Measurements from ENCODE around the gene ATP9A. TPM values are rescaled to one million over a fixed set of nuclear protein-coding genes. Genes with fewer than 3 reads are reported as not detected.

ATP9A gene
- total RNA-seq, 1 experiment from 2014 or later, result 16.8 TPM

GRCh38 chr20:51800872-51801121 is 32.6 kb upstream of the ATP9A start (continued):
- no peak for TF ChIP-seq REST (IDR thresholded peaks at IDR 0.05; ENCODE audit: low read depth)
- no peak for TF ChIP-seq CEBPB (IDR thresholded peaks at IDR 0.05; ENCODE audit: low read depth)
- no peak for TF ChIP-seq SRF (IDR thresholded peaks at IDR 0.05; ENCODE audit: low read depth)
- no peak for TF ChIP-seq SIN3A (IDR thresholded peaks at IDR 0.05; ENCODE audit: low read depth)
- no peak for TF ChIP-seq EZH2 (IDR thresholded peaks at IDR 0.05)
- TF ChIP-seq CTCF (IDR thresholded peaks at IDR 0.05 in 2 of 3, conservative IDR thresholded peaks at IDR 0.05 in 1 of 3; ENCODE audit: borderline replicate concordance in 1 of 3, insufficient read depth in 1 of 3, low read depth in 2 of 3, low read length in 2 of 3), result no peak
- no peak for TF ChIP-seq YY1 (IDR thresholded peaks at IDR 0.05; ENCODE audit: extremely low read depth, insufficient replicate concordance, low read depth, low read length)

- RAD21 ChIA-PET (ENCODE audit: low non-redundant PET in 1 of 2, low total read pairs in 2 of 2, uncharacterized antibody in 2 of 2, unreplicated experiment in 2 of 2), result no interaction called here
- intact Hi-C loops (cut with micrococcal nuclease), result loop anchor here (2.0 to 5.0 kb wide), 2 partner anchors 261 to 282 kb away; no protein-coding TSS in a partner anchor
- TF ChIP-seq EZH2 (IDR thresholded peaks at IDR 0.05), result no peak
- TF ChIP-seq SIN3A (IDR thresholded peaks at IDR 0.05; ENCODE audit: low read depth), result no peak
- no peak for TF ChIP-seq MAX (IDR thresholded peaks at IDR 0.05)
- no peak for TF ChIP-seq EZH2phosphoT487 (IDR thresholded peaks at IDR 0.05; ENCODE audit: borderline replicate concordance)
- TF ChIP-seq ELF1 (IDR thresholded peaks at IDR 0.05; ENCODE audit: borderline replicate concordance, low read depth), result no peak
- TF ChIP-seq YY1 (IDR thresholded peaks at IDR 0.05; ENCODE audit: extremely low read depth, insufficient replicate concordance, low read depth, low read length), result peak; percentile 48
- no peak for TF ChIP-seq TCF7L2 (IDR thresholded peaks at IDR 0.05; ENCODE audit: borderline replicate concordance, extremely low read depth, insufficient read depth, insufficient read length)
- TF ChIP-seq FOSL1 (IDR thresholded peaks at IDR 0.05; ENCODE audit: low read depth), result no peak
- no peak for TF ChIP-seq CEBPB (IDR thresholded peaks at IDR 0.05; ENCODE audit: low read depth)
- TF ChIP-seq SP1 (IDR thresholded peaks at IDR 0.05; ENCODE audit: low read depth), result no peak
- TF ChIP-seq EGR1 (IDR thresholded peaks at IDR 0.05; ENCODE audit: low read depth), result no peak
- TF ChIP-seq RAD21 (IDR thresholded peaks at IDR 0.05; ENCODE audit: low read depth), result peak; percentile 75
- peak; percentile 61 to 97 (median 95) for TF ChIP-seq CTCF (IDR thresholded peaks at IDR 0.05 in 2 of 3, conservative IDR thresholded peaks at IDR 0.05 in 1 of 3; ENCODE audit: borderline replicate concordance in 1 of 3, insufficient read depth in 1 of 3, low read depth in 2 of 3, low read length in 2 of 3)
Observed at GRCh38 chr20:51800060-51800871, 32.1 kb upstream of the ATP9A start.

More at GRCh38 chr20:51800060-51800871, 32.1 kb upstream of the ATP9A start:
- H2AFZ ChIP-seq (ENCODE audit: low read depth, low read length, poor library complexity, severe bottlenecking), result peak overlapping the region; percentile 78
- H3K9me3 ChIP-seq (ENCODE audit: control insufficient read depth in 1 of 2, insufficient read depth in 1 of 2, low read depth in 1 of 2, low read length in 2 of 2), result no peaks in the 10 kb centered on the region
- no peaks in the 10 kb centered on the region for H3K79me2 ChIP-seq (ENCODE audit: insufficient read depth, low read length)
- peaks cover 0 to 18% of the 10 kb centered on the region in 2 experiments; a peak in 2 of 4 replicates for H3K4me1 ChIP-seq (ENCODE audit: control insufficient read depth in 1 of 2, insufficient read depth in 2 of 2, low read length in 2 of 2)
- H3K9me2 ChIP-seq (ENCODE audit: insufficient read depth), result no peaks in the 10 kb centered on the region
- no peaks in the 10 kb centered on the region for H4K20me1 ChIP-seq (ENCODE audit: insufficient read depth)
- DNase-seq (ENCODE audit: low read depth, low spot score), result peak; percentile 35
- peak overlapping the region; percentile 56 for H3K9ac ChIP-seq (ENCODE audit: low read length)
- peak overlapping the region; percentile 42 to 57 for H3K4me3 ChIP-seq (replicated peaks in 1 of 2; ENCODE audit: low read depth in 1 of 2, low read length in 2 of 2)
- ATAC-seq, result peak; percentile 98
- H3K36me3 ChIP-seq (ENCODE audit: control insufficient read depth in 1 of 2, insufficient read depth in 2 of 2, low read length in 2 of 2), result no peaks in the 10 kb centered on the region
- H3K27me3 ChIP-seq (ENCODE audit: insufficient read depth, low read length), result no peaks in the 10 kb centered on the region
- no TSS peak for BruUV-seq (replicated peaks)
- H3K27ac ChIP-seq (ENCODE audit: low read depth, low read length), result no peak overlapping the region
- POLR2A ChIA-PET, result no interaction called here
- peak overlapping the region; percentile 87 for H3K4me2 ChIP-seq (ENCODE audit: low read length)
- CTCF ChIA-PET, result interaction anchor here (0.9 to 1.7 kb wide), 9 partner anchors 9 to 260 kb away, joined by 3 to 6 read pairs (median 5); no protein-coding TSS in a partner anchor

Data from HCT116 (cell line).